Panc1 (cell line): ENCODE data around the gene CDK5R1. TPM values are rescaled to one million over a fixed set of nuclear protein-coding genes. Genes with fewer than 3 reads are reported as not detected.

Source experiments
- ATAC-seq: fragments of 200-7000 bp; cut with Tn5 transposase; 2 replicates; pipeline ENCODE4 v1.9.1; 2020; ENCODE audit warnings: mild to moderate bottlenecking, moderate library complexity
- Bru-seq: library from RNA; stranded (reverse); fragments of 400-500 nt; gene quantifications from one replicate; lab custom pipeline; 2021; lab: Mats Ljungman, UMichigan
- BruChase-seq, 2 experiments: library from RNA; stranded (reverse); fragments of 400-500 nt; gene quantifications; one replicate each; lab custom pipeline; 2021; lab: Mats Ljungman, UMichigan
- BruUV-seq: library from RNA; stranded (reverse); fragments of 400-500 nt; replicated peaks from 2 replicates; lab custom pipeline; 2021; lab: Mats Ljungman, UMichigan
- CTCF ChIA-PET: fragments of 300-600 bp; sonication (Branson Sonifier 250); formaldehyde crosslinking; loops from one replicate; lab custom pipeline; 2022; ENCODE audit warnings: antibody characterized with exemption; lab: Charles Lee
- POLR2A ChIA-PET: fragments of 300-600 bp; sonication (Branson Sonifier 250); formaldehyde crosslinking; loops from one replicate; lab custom pipeline; 2022; ENCODE audit warnings: antibody characterized with exemption; lab: Charles Lee
- DNase-seq: peaks from one replicate; pipeline ENCODE4 v3.0.0-alpha.2; 2010; ENCODE audit warnings: low read depth, low spot score
- H3K27ac ChIP-seq: 2 replicates; pipeline ENCODE4 v1.5.1; 2011; ENCODE audit warnings: mild to moderate bottlenecking, low read length, inconsistent platforms
- H3K27me3 ChIP-seq: fragments of 200-500 bp; sonication (Bioruptor generic); 2 replicates; pipeline ENCODE4 v1.6.0; 2014; ENCODE audit warnings: low read length, inconsistent platforms; ENCODE audit not compliant: control insufficient read depth, insufficient read depth
- H3K36me3 ChIP-seq: fragments of 200-500 bp; sonication (Bioruptor generic); 2 replicates; pipeline ENCODE4 v1.5.1; 2014; ENCODE audit warnings: inconsistent platforms, mild to moderate bottlenecking, low read length, moderate library complexity; ENCODE audit not compliant: control insufficient read depth, insufficient read depth
- H3K4me1 ChIP-seq: 2 replicates; pipeline ENCODE4 v1.5.1; 2011; ENCODE audit warnings: inconsistent platforms, mild to moderate bottlenecking, low read length, moderate library complexity; ENCODE audit not compliant: control insufficient read depth, insufficient read depth
- H3K4me3 ChIP-seq, 2 experiments: 2 replicates each; pipeline ENCODE4 v1.5.1; 2011 to 2012; ENCODE audit warnings: low read depth in 2 of 2, low read length in 2 of 2, mild to moderate bottlenecking in 2 of 2, inconsistent platforms in 1 of 2, moderate library complexity in 1 of 2
- H3K9me3 ChIP-seq: fragments of 200-500 bp; sonication (Bioruptor generic); 2 replicates; pipeline ENCODE4 v1.5.1; 2014; ENCODE audit warnings: low read depth, mild to moderate bottlenecking, inconsistent platforms, low read length, moderate library complexity; ENCODE audit not compliant: control insufficient read depth, insufficient read depth
- CTCF ChIP-seq: fragments of 450-650 bp; IDR thresholded peaks from 2 replicates; pipeline ENCODE4 v1.5.1; 2017; ENCODE audit warnings: mild to moderate bottlenecking
- POLR2AphosphoS5 ChIP-seq: IDR thresholded peaks from 2 replicates; pipeline ENCODE4 v1.6.1; 2012; ENCODE audit warnings: mild to moderate bottlenecking, low read depth, low read length, moderate library complexity
- SIN3A ChIP-seq: IDR thresholded peaks from 2 replicates; pipeline ENCODE4 v1.6.1; 2012; ENCODE audit warnings: low read depth, mild to moderate bottlenecking, low read length, moderate library complexity, borderline replicate concordance; ENCODE audit not compliant: insufficient read depth
- TCF7L2 ChIP-seq: IDR thresholded peaks from 2 replicates; pipeline ENCODE4 v1.6.1; 2011; ENCODE audit warnings: mild to moderate bottlenecking, low read depth, low read length, inconsistent platforms
- in situ Hi-C: cut with HindIII; loops from 2 replicates; pipeline ENCODE4 v1.10.0; 2016; ENCODE audit warnings: low sequenced_read_pairs, low pct_unique_long_range_greater_than_20kb
- intact Hi-C: fragments of 100-400 bp; cut with micrococcal nuclease; formaldehyde crosslinking; loops from one replicate; pipeline ENCODE4 v1.10.0; 2022; ENCODE audit not compliant: unreplicated experiment
- long read RNA-seq: library from polyadenylated mRNA; unstranded; transcript quantifications from one replicate; pipeline ENCODE4 v2.0.0, GENCODE V29; 2021; ENCODE audit not compliant: unreplicated experiment
- polyA plus RNA-seq: library from polyadenylated mRNA; unstranded; fragments of >200 nt; gene quantifications from one replicate; pipeline ENCODE4 v1.2.1, GENCODE V29; 2012; ENCODE audit warnings: missing spikeins; ENCODE audit not compliant: insufficient read length
- total RNA-seq: library from RNA; stranded (reverse); gene quantifications from one replicate; pipeline ENCODE4 v1.2.1, GENCODE V29; 2021; ENCODE audit not compliant: unreplicated experiment
- TF ChIP-seq, protein P1 (sequence below), 2 experiments: IDR thresholded peaks; 2 replicates each; pipeline ENCODE4 v1.6.1; 2011 to 2012; ENCODE audit warnings: low read depth in 2 of 2, control low read depth in 1 of 2, low read length in 1 of 2, mild to moderate bottlenecking in 1 of 2, moderate library complexity in 1 of 2; ENCODE audit not compliant: insufficient read depth in 1 of 2

The CDK5R1 gene
- total RNA-seq, result 7.9 TPM
- 6.8 TPM for polyA plus RNA-seq
- Bru-seq, nascent RNA, result percentile 63 among the genes with signal in this experiment
- BruChase-seq, experiment 1, labeled RNA remaining after a 2-hour chase, result percentile 92 among the genes with signal in this experiment
- BruChase-seq, experiment 2, labeled RNA remaining after a 6-hour chase, result percentile 65 among the genes with signal in this experiment
- long read RNA-seq, full-length matches to known transcripts, result 10 of 21 reads
- long read RNA-seq, partial matches to known transcripts, result 9 of 21 reads
- long read RNA-seq, other reads (novel, unspliced or antisense), result 2 of 21 reads

DNA sequence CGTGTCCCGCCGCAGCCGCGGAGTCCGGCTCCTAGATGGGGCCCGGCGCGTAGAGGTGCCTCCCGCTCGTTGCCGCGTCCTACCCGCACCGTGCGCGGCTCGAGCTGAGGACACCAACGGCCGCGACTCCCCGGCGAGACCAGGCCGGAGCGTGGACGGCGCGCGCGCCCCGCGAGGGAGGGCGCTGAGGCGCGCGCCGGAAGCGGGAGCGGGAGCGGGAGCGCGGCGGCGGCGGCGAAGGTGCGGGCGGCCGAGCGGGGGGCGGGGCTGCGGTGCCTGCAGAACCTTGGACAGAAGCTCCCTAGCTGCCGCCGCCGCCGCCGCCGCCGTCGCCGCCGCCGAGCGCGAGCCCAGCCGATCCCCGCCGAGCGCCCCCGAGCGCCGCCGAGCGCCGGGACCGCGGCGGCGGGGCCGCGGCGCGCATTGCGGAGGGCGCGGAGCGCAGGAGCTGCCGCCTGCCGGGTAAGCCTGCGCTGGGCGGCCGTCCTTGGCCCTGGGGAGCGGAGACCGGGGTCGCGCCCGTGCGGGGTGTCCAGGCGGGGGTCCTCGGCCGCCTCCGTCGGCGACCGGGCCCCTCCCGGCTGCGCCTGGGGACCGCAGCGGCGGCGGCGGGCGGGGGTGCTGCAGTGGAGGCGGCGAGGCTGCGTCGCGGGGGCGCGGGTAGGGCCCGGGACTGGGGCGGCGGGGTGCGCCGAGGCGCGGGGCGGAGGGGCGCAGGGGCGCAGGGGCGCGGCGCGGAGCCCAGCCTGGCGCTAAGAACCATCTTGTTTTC, at the start of gene CDK5R1:
Gene CDK5R1, plus strand, starts transcription at position 293 of the 772 bp plus-strand sequence. CDS start 628 bp downstream, outside the sequence.
- in situ Hi-C loops, result no loop called here
- ChIA-PET POLR2A (no interaction called here), CTCF (interaction anchor here (0.7 kb wide), 1 partner anchor 25 kb away, joined by 3 read pairs; no protein-coding TSS in a partner anchor)
- Histone ChIP-seq H3K4me3 (peak within 1 kb of the TSS; percentile 47 to 64), H3K36me3 (peaks cover 9% of the 10 kb centered on the region; the same call in 1 of the 2 replicates), H3K4me1 (peaks cover 29% of the 10 kb centered on the region), H3K27ac (peak within 1 kb of the TSS; percentile 84), H3K9me3 (no peaks in the 10 kb centered on the region), H3K27me3 (no peaks in the 10 kb centered on the region)
- BruUV-seq, result no TSS peak
- no peak for DNase-seq
- intact Hi-C loops, result no loop called here
- ATAC-seq, result peak; percentile 74
- no peak for TF ChIP-seq CTCF
- TF ChIP-seq, protein P1, sequence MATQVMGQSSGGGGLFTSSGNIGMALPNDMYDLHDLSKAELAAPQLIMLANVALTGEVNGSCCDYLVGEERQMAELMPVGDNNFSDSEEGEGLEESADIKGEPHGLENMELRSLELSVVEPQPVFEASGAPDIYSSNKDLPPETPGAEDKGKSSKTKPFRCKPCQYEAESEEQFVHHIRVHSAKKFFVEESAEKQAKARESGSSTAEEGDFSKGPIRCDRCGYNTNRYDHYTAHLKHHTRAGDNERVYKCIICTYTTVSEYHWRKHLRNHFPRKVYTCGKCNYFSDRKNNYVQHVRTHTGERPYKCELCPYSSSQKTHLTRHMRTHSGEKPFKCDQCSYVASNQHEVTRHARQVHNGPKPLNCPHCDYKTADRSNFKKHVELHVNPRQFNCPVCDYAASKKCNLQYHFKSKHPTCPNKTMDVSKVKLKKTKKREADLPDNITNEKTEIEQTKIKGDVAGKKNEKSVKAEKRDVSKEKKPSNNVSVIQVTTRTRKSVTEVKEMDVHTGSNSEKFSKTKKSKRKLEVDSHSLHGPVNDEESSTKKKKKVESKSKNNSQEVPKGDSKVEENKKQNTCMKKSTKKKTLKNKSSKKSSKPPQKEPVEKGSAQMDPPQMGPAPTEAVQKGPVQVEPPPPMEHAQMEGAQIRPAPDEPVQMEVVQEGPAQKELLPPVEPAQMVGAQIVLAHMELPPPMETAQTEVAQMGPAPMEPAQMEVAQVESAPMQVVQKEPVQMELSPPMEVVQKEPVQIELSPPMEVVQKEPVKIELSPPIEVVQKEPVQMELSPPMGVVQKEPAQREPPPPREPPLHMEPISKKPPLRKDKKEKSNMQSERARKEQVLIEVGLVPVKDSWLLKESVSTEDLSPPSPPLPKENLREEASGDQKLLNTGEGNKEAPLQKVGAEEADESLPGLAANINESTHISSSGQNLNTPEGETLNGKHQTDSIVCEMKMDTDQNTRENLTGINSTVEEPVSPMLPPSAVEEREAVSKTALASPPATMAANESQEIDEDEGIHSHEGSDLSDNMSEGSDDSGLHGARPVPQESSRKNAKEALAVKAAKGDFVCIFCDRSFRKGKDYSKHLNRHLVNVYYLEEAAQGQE (IDR thresholded peaks at IDR 0.05; ENCODE audit: insufficient read depth in 1 of 2, low read depth in 2 of 2, low read length in 1 of 2), result peak; percentile 67 to 83; a peak in 3 of 4 replicates
- peak; percentile 61 for TF ChIP-seq POLR2AphosphoS5

DNA sequence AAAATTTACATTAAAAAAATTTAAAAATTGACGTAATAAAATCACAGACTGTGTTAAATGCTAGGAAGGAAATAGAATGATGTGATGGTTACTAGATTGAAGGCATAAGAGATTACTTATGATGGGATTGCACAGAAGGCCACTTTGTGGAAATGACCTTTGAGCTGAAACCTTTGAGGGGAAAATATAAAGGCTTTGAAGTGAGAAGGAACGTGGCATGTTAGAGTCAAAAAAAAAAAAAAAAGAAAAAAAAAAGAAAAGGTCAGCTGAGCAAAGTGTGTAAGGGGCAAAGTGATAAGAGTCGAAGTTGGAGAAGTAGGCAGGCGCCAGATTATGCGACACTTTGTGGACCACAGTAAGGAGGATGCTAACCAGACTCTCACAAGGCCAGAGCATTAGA, 46.1 kb upstream of the CDK5R1 start:
- TF ChIP-seq CTCF (no peak), TCF7L2 (no peak), POLR2AphosphoS5 (no peak), SIN3A (no peak)
- TF ChIP-seq, protein P1 (IDR thresholded peaks at IDR 0.05; ENCODE audit: insufficient read depth in 1 of 2, low read depth in 2 of 2, low read length in 1 of 2), result no peak
- in situ Hi-C loops (no loop called here), intact Hi-C loops (no loop called here)
- Histone ChIP-seq H3K36me3 (peaks cover 4% of the 10 kb centered on the region; the same call in 1 of the 2 replicates), H3K27ac (no peak overlapping the region), H3K4me1 (no peaks in the 10 kb centered on the region; the same call in 1 of the 2 replicates), H3K4me3 (no peak overlapping the region), H3K27me3 (no peaks in the 10 kb centered on the region), H3K9me3 (no peaks in the 10 kb centered on the region)
- BruUV-seq, result no TSS peak
- CTCF ChIA-PET, result interaction anchor here (0.7 kb wide), 1 partner anchor 162 kb away, joined by 4 read pairs; no protein-coding TSS in a partner anchor
- POLR2A ChIA-PET, result interaction anchor here (0.6 kb wide), 1 partner anchor 83 kb away, joined by 5 read pairs; no protein-coding TSS in a partner anchor
- DNase-seq, result no peak
- ATAC-seq, result no peak
